IMR-90 (cell line): Measurements from ENCODE around the gene MLIP. TPM values are rescaled to one million over a fixed set of nuclear protein-coding genes. Genes with fewer than 3 reads are reported as not detected.

ENCODE experiments used
- ATAC-seq: fragments of 200-7000 bp; cut with Tn5 transposase; 2 replicates; pipeline ENCODE4 v1.9.1; 2020; ENCODE audit warnings: low read depth, mild to moderate bottlenecking, moderate library complexity
- BruUV-seq: library from RNA; stranded (reverse); fragments of 400-500 nt; replicated peaks from 2 replicates; lab custom pipeline; 2021; lab: Mats Ljungman, UMichigan
- CTCF ChIA-PET: fragments of 300-600 bp; formaldehyde crosslinking; extraction: SDS; loops from one replicate; lab custom pipeline; 2021; ENCODE audit warnings: antibody characterized with exemption; lab: Yijun Ruan, JAX
- POLR2A ChIA-PET: fragments of 300-600 bp; sonication (Branson Sonifier 250); formaldehyde crosslinking; loops from one replicate; lab custom pipeline; 2022; ENCODE audit warnings: antibody characterized with exemption; ENCODE audit not compliant: unreplicated experiment; lab: Charles Lee
- DNase-seq: peaks from one replicate; pipeline ENCODE4 v3.0.0; 2013
- H2AFZ ChIP-seq: replicated peaks from 2 replicates; pipeline ENCODE3; 2013; ENCODE audit warnings: low read length, mild to moderate bottlenecking; ENCODE audit not compliant: poor library complexity
- H2AK5ac ChIP-seq: 2 replicates; pipeline ENCODE4 v1.6.1; 2013; ENCODE audit warnings: low read depth, low read length, inconsistent platforms
- H2AK9ac ChIP-seq: replicated peaks from 2 replicates; pipeline ENCODE3; 2013; ENCODE audit warnings: mild to moderate bottlenecking, low read depth, low read length, moderate library complexity; ENCODE audit not compliant: poor library complexity
- H2BK120ac ChIP-seq: 2 replicates; pipeline ENCODE4 v1.6.1; 2013; ENCODE audit warnings: low read depth, low read length, inconsistent platforms
- H2BK15ac ChIP-seq: 3 replicates; pipeline ENCODE4 v1.6.1; 2013; ENCODE audit warnings: low read depth, low read length, inconsistent platforms
- H2BK20ac ChIP-seq: 2 replicates; pipeline ENCODE4 v1.6.1; 2013; ENCODE audit warnings: low read depth, mild to moderate bottlenecking, inconsistent platforms, low read length, moderate library complexity
- H2BK5ac ChIP-seq: 2 replicates; pipeline ENCODE4 v1.6.1; 2013; ENCODE audit warnings: mild to moderate bottlenecking, low read depth, low read length, inconsistent platforms; ENCODE audit not compliant: poor library complexity, severe bottlenecking
- H3K14ac ChIP-seq: replicated peaks from 2 replicates; pipeline ENCODE4 v1.6.1; 2013; ENCODE audit warnings: low read depth, low read length, inconsistent platforms
- H3K18ac ChIP-seq: 2 replicates; pipeline ENCODE4 v1.6.1; 2013; ENCODE audit warnings: low read depth, low read length, control low read depth
- H3K23ac ChIP-seq: 2 replicates; pipeline ENCODE4 v1.6.1; 2013; ENCODE audit warnings: low read depth, low read length, inconsistent platforms
- H3K27ac ChIP-seq: 2 replicates; pipeline ENCODE4 v1.5.1; 2013; ENCODE audit warnings: mild to moderate bottlenecking, control low read depth, low read length; ENCODE audit not compliant: insufficient read depth
- H3K27me3 ChIP-seq: 2 replicates; pipeline ENCODE4 v1.6.1; 2013; ENCODE audit warnings: low read length; ENCODE audit not compliant: control insufficient read depth, insufficient read depth
- H3K36me3 ChIP-seq: 2 replicates; pipeline ENCODE4 v1.6.1; 2013; ENCODE audit warnings: low read length, mixed read lengths; ENCODE audit not compliant: control insufficient read depth, insufficient read depth
- H3K4ac ChIP-seq: 2 replicates; pipeline ENCODE4 v1.6.1; 2013; ENCODE audit warnings: low read depth, low read length, inconsistent platforms
- H3K4me1 ChIP-seq: 2 replicates; pipeline ENCODE4 v1.6.1; 2013; ENCODE audit warnings: low read length, mixed read lengths; ENCODE audit not compliant: control insufficient read depth, insufficient read depth
- H3K4me2 ChIP-seq: 2 replicates; pipeline ENCODE4 v1.6.1; 2013; ENCODE audit warnings: low read depth, mild to moderate bottlenecking, control low read depth, low read length, moderate library complexity
- H3K4me3 ChIP-seq: 2 replicates; pipeline ENCODE4 v1.5.1; 2013; ENCODE audit warnings: low read depth, mild to moderate bottlenecking, control low read depth, low read length, moderate library complexity; ENCODE audit not compliant: insufficient read depth
- H3K56ac ChIP-seq: 2 replicates; pipeline ENCODE4 v1.6.1; 2013; ENCODE audit warnings: low read length, inconsistent platforms; ENCODE audit not compliant: insufficient read depth; ENCODE audit errors: extremely low read depth
- H3K79me1 ChIP-seq, 2 experiments: 2 replicates each; pipeline ENCODE4 v1.6.1; 2013; ENCODE audit warnings: low read length in 2 of 2, inconsistent platforms in 1 of 2, low read depth in 1 of 2
- H3K9ac ChIP-seq: 2 replicates; pipeline ENCODE4 v1.6.1; 2013; ENCODE audit warnings: low read depth, low read length, control low read depth
- H3K9me1 ChIP-seq: 2 replicates; pipeline ENCODE4 v1.6.1; 2013; ENCODE audit warnings: low read length, inconsistent platforms; ENCODE audit not compliant: insufficient read depth
- H3K9me3 ChIP-seq: 2 replicates; pipeline ENCODE4 v1.6.1; 2013; ENCODE audit warnings: low read length; ENCODE audit not compliant: control insufficient read depth, insufficient read depth
- H4K20me1 ChIP-seq: 2 replicates; pipeline ENCODE4 v1.6.1; 2013; ENCODE audit warnings: low read length, inconsistent platforms; ENCODE audit not compliant: insufficient read depth
- H4K5ac ChIP-seq: 2 replicates; pipeline ENCODE4 v1.6.1; 2013; ENCODE audit warnings: mild to moderate bottlenecking, low read depth, low read length, control low read depth
- H4K8ac ChIP-seq, 2 experiments: 2 replicates each; pipeline ENCODE4 v1.6.1; 2013; ENCODE audit warnings: low read depth in 2 of 2, low read length in 2 of 2, control low read depth in 1 of 2, inconsistent platforms in 1 of 2
- H4K91ac ChIP-seq: 2 replicates; pipeline ENCODE4 v1.6.1; 2013; ENCODE audit warnings: low read depth, low read length, inconsistent platforms; ENCODE audit not compliant: insufficient read depth
- RCOR1 ChIP-seq: IDR thresholded peaks from 2 replicates; pipeline ENCODE4 v1.6.1; 2012; ENCODE audit warnings: mild to moderate bottlenecking, low read length, improper control_type of control experiment; ENCODE audit not compliant: insufficient replicate concordance
- WGBS, 2 experiments: methylation state at CpG; one replicate each; pipeline versions ENCODE4 v1.1.5 to v1.1.7; 2013; ENCODE audit warnings: missing lambda C conversion rate in 2 of 2; ENCODE audit not compliant: insufficient read length in 1 of 2; ENCODE audit errors: extremely low coverage in 2 of 2; 5-methylcytosine and 5-hydroxymethylcytosine counted together
- dilution Hi-C: fragments of 300-500 bp; cut with HindIII; formaldehyde crosslinking; loops from one replicate; pipeline ENCODE4 v1.14.3; 2018; ENCODE audit warnings: low sequenced_read_pairs; ENCODE audit not compliant: unreplicated experiment
- in situ Hi-C: fragments of 300-500 bp; cut with MboI; formaldehyde crosslinking; loops from 3 replicates; pipeline ENCODE4 v1.14.3; 2019; ENCODE audit warnings: low sequenced_read_pairs, inconsistent platforms, mixed read lengths
- intact Hi-C: fragments of 100-400 bp; cut with micrococcal nuclease; formaldehyde crosslinking; loops from 2 replicates; pipeline ENCODE4 v1.10.0; 2022
- polyA plus RNA-seq, 3 experiments: library from polyadenylated mRNA; depleted of rRNA; stranded (reverse); fragments of >200 nt; gene quantifications; 2 replicates each; pipeline ENCODE4 v1.2.3, GENCODE V29; 2012; ENCODE audit warnings: low replicate concordance in 1 of 3
- total RNA-seq: library from RNA; depleted of rRNA; stranded (reverse); fragments of >200 nt; gene quantifications from 2 replicates; pipeline ENCODE4 v1.2.3, GENCODE V29; 2012

MLIP gene
- total and polyA plus RNA-seq, 2 of the 4 experiments (the other 2 are of a cell fraction) = not detected

- in situ Hi-C loops = no loop called here
Measured at GRCh38 chr6:54138795-54139194, 27.6 kb downstream of the MLIP start.

More at GRCh38 chr6:54138795-54139194, 27.6 kb downstream of the MLIP start:
- no peak overlapping the region for H2AK9ac ChIP-seq
- dilution Hi-C loops (no loop called here), intact Hi-C loops (no loop called here)
- no peak overlapping the region for H4K91ac ChIP-seq
- no peaks in the 10 kb centered on the region for H3K4me1 ChIP-seq
- H3K14ac ChIP-seq = no peak overlapping the region
- TF ChIP-seq RCOR1 = no peak
- no peak overlapping the region for H2AFZ ChIP-seq
- no peak overlapping the region for H4K8ac ChIP-seq
- no peak overlapping the region for H3K18ac ChIP-seq
- no peaks in the 10 kb centered on the region for H3K36me3 ChIP-seq
- H2BK120ac ChIP-seq = no peak overlapping the region
- H3K9ac ChIP-seq = no peak overlapping the region
- H3K27ac ChIP-seq = no peak overlapping the region
- no peak overlapping the region for H3K23ac ChIP-seq
- H3K27me3 ChIP-seq = no peaks in the 10 kb centered on the region
- no peaks in the 10 kb centered on the region for H3K9me1 ChIP-seq
- no peak overlapping the region for H4K5ac ChIP-seq
- no peak overlapping the region for H3K4ac ChIP-seq
- H3K4me3 ChIP-seq = no peak overlapping the region
- no peaks in the 10 kb centered on the region for H3K9me3 ChIP-seq
- ATAC-seq (no peak), DNase-seq (no peak)
- H2BK20ac ChIP-seq = no peak overlapping the region
- no peak overlapping the region for H2AK5ac ChIP-seq
- no peak overlapping the region for H2BK5ac ChIP-seq
- no peak overlapping the region for H2BK15ac ChIP-seq
- no peak overlapping the region for H3K56ac ChIP-seq
- no peak overlapping the region for H3K4me2 ChIP-seq
- ChIA-PET POLR2A (no interaction called here), CTCF (no interaction called here)
- WGBS, 2 experiments = no CpG with 5 or more reads among the region's 1 CpG
- BruUV-seq = no TSS peak
- no peaks in the 10 kb centered on the region for H4K20me1 ChIP-seq
- H3K79me1 ChIP-seq = no peaks in the 10 kb centered on the region
